ENCODE measurements around the gene UBE2D2. TPM values are rescaled to one million over a fixed set of nuclear protein-coding genes. Genes with fewer than 3 reads are reported as not detected.
A peak's percentile ranks its signal among the peaks of the same experiment; 100 is the strongest.

Gene UBE2D2
- total RNA-seq, 4 donors from 2014 or later, result 65.2 to 114 (median 85.6) TPM

GRCh38 chr5:139571543-139571942 lies 10.4 kb downstream of the UBE2D2 start:
- Histone ChIP-seq H3K4me3 (no peak overlapping the region), H3K9me3 (no peaks in the 10 kb centered on the region), H3K27me3 (no peaks in the 10 kb centered on the region), H3K4me1 (peaks cover 0 to 100% (median 24%) of the 10 kb centered on the region in 3 donors), H3K27ac (no peak overlapping the region), H3K36me3 (peaks cover 0 to 16% of the 10 kb centered on the region in 2 donors)
- no peak for TF ChIP-seq POLR2AphosphoS5 (IDR thresholded peaks at IDR 0.05)
- TF ChIP-seq CTCF (IDR thresholded peaks at IDR 0.05), result no peak
- TF ChIP-seq POLR2A (IDR thresholded peaks at IDR 0.05), result no peak
- no peak for TF ChIP-seq EP300 (IDR thresholded peaks at IDR 0.05)
- no peak for ATAC-seq
- 68 to 69% methylated on average over 3 of the region's 3 CpGs for WGBS, 2 donors (ENCODE audit: low coverage in 1 of 2)

- peak; percentile 39 for ATAC-seq
- no peak overlapping the region for H3K27ac ChIP-seq
- H3K4me3 ChIP-seq, result no peak overlapping the region
- WGBS, 2 donors (ENCODE audit: low coverage in 1 of 2), result 33 to 35% methylated on average over 1 of the region's 1 CpG
- H3K4me1 ChIP-seq, result peaks cover 0 to 100% (median 24%) of the 10 kb centered on the region in 3 donors
- peaks cover 0 to 16% of the 10 kb centered on the region in 2 donors for H3K36me3 ChIP-seq
- TF ChIP-seq CTCF (IDR thresholded peaks at IDR 0.05), result no peak
- TF ChIP-seq POLR2AphosphoS5 (IDR thresholded peaks at IDR 0.05), result no peak
- no peak for TF ChIP-seq POLR2A (IDR thresholded peaks at IDR 0.05)
- no peak for TF ChIP-seq EP300 (IDR thresholded peaks at IDR 0.05)
- H3K27me3 ChIP-seq, result no peaks in the 10 kb centered on the region
- H3K9me3 ChIP-seq, result no peaks in the 10 kb centered on the region
Observed at GRCh38 chr5:139571966-139572365, 10.8 kb downstream of the UBE2D2 start.

- H3K27ac ChIP-seq, result no peak overlapping the region
- TF ChIP-seq EP300 (IDR thresholded peaks at IDR 0.05) (no peak), CTCF (IDR thresholded peaks at IDR 0.05) (peak; percentile 22 to 58 (median 28))
- no peaks in the 10 kb centered on the region for H3K9me3 ChIP-seq
- WGBS, 2 donors (ENCODE audit: low coverage in 1 of 2), result 52 to 55% methylated on average over 4 of the region's 4 CpGs
- H3K4me1 ChIP-seq, result peaks cover 0 to 100% (median 27%) of the 10 kb centered on the region in 3 donors
- H3K36me3 ChIP-seq, result peaks cover 0 to 7% of the 10 kb centered on the region in 2 donors
- no peak for ATAC-seq
- H3K4me3 ChIP-seq, result no peak overlapping the region
- no peaks in the 10 kb centered on the region for H3K27me3 ChIP-seq
Observed at GRCh38 chr5:139574641-139575312, 13.6 kb downstream of the UBE2D2 start.

GRCh38 chr5:139575313-139575646 lies 14.1 kb downstream of the UBE2D2 start:
- ATAC-seq, result no peak
- Histone ChIP-seq H3K36me3 (peaks cover 0 to 4% of the 10 kb centered on the region in 2 donors), H3K27ac (peak overlapping the region in 1 of 4 donors; percentile 21), H3K9me3 (no peaks in the 10 kb centered on the region), H3K4me1 (peaks cover 0 to 100% (median 27%) of the 10 kb centered on the region in 3 donors), H3K4me3 (no peak overlapping the region), H3K27me3 (no peaks in the 10 kb centered on the region)
- 57 to 70% methylated on average over 2 of the region's 2 CpGs for WGBS, 2 donors (ENCODE audit: low coverage in 1 of 2)
- TF ChIP-seq POLR2AphosphoS5 (IDR thresholded peaks at IDR 0.05), result no peak
- TF ChIP-seq EP300 (IDR thresholded peaks at IDR 0.05), result no peak
- no peak for TF ChIP-seq POLR2A (IDR thresholded peaks at IDR 0.05)
- no peak for TF ChIP-seq CTCF (IDR thresholded peaks at IDR 0.05)

GRCh38 chr5:139575751-139576150 lies 14.6 kb downstream of the UBE2D2 start:
- H3K4me3 ChIP-seq, result no peak overlapping the region
- 72 to 93% methylated on average over 4 of the region's 4 CpGs for WGBS, 2 donors (ENCODE audit: low coverage in 1 of 2)
- no peaks in the 10 kb centered on the region for H3K27me3 ChIP-seq
- peak overlapping the region in 1 of 4 donors; percentile 21 for H3K27ac ChIP-seq
- no peaks in the 10 kb centered on the region for H3K36me3 ChIP-seq
- no peaks in the 10 kb centered on the region for H3K9me3 ChIP-seq
- no peak for ATAC-seq
- H3K4me1 ChIP-seq, result peaks cover 0 to 99% (median 27%) of the 10 kb centered on the region in 3 donors
- TF ChIP-seq POLR2AphosphoS5 (IDR thresholded peaks at IDR 0.05), result no peak
- TF ChIP-seq EP300 (IDR thresholded peaks at IDR 0.05), result no peak
- no peak for TF ChIP-seq POLR2A (IDR thresholded peaks at IDR 0.05)

Measured in gastroesophageal sphincter (tissue), 4 donors.